Activated CD8-positive, alpha-beta memory T cell treated with anti-CD3 and anti-CD28 coated beads, Interleukin-2, amount 50 U/mL, for 4 hours (primary cell): Measurements from ENCODE around the gene RDH12.
"Not testable (repeated sequence)": the region's sequence is repeated elsewhere in the genome, so short reads cannot be mapped to it uniquely, and the experiment has no call there.

ENCODE experiments used
- DNase-seq: peaks from one replicate; pipeline ENCODE4 v3.0.0-alpha.2; 2020

Gene RDH12

GRCh38 chr14:67705211-67705610 is 3.5 kb downstream of the RDH12 start:
- DNase-seq = no peak

DNA sequence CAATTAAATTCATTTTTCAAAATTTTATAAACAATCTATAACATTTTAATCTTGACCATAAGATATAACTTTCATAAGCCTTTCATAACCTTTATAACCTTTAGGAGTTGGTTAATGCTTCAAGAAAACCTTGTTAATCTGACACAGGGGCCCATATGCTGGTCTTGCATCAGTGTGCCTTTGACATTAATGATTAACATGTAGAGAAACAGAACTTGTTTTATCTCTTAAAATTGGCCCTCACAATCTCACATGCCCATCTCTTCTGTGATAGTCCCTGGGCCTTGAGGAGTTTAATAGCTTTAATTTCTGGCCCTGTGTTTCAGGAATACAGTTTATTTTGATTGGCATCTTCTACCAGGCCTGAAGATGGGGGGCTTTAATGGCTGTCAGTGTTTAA is 7.7 kb downstream of the RDH12 start:
- not testable (repeated sequence) for DNase-seq

DNA sequence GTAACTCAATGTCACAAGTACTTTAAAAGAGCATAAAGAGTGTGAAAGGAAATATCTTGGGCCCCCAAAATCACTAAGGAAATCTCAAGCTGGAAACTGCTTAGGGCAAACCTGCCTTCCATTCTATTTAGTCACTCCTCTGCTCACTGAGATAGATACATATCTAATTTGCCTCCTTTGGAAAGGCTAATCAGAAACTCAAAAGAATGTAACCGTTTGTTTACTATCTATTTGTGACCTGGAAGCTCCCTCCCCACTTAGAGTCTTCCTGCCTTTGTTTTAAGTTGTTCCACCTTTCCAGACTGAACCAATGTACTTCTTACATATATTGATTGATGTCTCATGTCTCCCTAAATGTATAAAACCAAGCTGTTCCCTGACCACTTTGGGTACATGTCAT is 8.1 kb downstream of the RDH12 start:
- DNase-seq = not testable (repeated sequence)

- DNase-seq = no peak
Observed at GRCh38 chr14:67710209-67710608, 8.5 kb downstream of the RDH12 start.

- no peak for DNase-seq
Observed at GRCh38 chr14:67717048-67717447, 15.4 kb downstream of the RDH12 start.

GRCh38 chr14:67718265-67718664 is 16.6 kb downstream of the RDH12 start:
- no peak for DNase-seq

DNA sequence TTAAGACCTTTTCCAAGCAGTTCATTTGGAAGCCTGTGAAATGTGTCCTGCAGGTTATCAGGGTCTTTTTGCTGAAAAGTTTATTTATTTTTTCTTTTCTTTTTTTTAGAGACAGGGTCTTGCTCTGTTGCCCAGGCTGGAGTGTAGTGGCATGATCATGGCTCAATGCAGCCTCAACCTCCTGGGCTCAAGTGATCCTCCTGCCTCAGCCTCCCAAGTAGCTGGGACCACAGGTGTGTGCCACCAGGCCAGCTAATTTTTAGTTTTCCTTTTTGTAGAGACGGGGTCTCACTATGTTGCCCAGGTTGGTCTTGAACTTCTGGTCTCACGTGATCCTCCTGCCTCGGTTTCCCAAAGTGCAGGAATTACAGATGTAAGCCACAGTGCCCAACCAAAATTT is 17.7 kb downstream of the RDH12 start:
- DNase-seq = not testable (repeated sequence)

DNA sequence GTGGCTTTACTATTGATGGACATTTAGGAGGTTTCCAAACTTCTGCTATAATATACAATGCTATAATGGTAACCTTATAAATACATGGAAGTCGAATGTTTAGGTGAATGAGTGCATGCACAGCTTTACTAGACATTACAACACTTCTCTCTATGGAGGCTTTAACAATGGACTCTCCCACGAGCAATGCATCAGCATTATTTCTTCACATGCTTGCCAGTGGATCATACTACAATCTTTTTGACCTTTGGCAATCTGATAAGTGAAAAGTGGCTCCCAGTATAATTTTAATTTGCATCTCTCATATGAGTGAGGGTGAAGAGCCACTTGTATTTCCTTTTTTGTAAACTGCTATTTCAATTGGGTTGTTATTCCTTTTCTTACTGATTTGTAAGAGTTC is 18.2 kb downstream of the RDH12 start:
- DNase-seq = no peak

GRCh38 chr14:67721875-67722274 is 20.2 kb downstream of the RDH12 start:
- DNase-seq = no peak

DNA sequence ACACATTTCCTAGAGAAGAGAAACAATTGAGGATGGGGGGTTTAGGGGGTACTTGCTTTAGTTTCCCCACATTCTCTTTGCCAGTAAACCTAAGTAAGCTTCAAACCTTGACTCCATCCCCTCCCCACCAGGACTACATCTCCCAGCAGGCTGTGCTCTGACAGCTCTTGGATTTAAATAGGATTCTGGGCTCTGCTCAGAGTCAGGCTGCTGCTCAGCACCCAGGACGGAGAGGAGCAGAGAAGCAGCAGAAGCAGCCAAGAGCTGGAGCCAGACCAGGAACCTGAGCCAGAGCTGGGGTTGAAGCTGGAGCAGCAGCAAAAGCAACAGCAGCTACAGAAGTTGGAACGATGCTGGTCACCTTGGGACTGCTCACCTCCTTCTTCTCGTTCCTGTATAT is 20.6 kb downstream of the RDH12 start:
- no peak for DNase-seq

DNA sequence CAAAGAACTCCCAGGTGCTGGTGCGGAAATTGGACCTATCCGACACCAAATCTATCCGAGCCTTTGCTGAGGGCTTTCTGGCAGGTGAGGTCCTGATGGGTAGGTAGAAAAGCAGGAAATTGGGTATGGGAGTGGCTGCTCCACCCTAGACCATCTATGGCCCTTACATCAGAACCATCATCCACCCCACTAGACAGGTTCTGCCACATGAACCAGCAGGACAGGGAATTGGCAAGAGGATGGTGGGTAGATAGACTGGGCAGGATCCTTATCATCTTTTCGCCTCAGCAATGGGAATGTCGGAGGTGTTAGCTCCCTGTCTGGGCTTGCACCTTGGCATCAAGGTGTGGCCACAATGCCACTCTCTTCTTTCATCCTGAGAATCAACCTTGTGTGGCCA is 23.5 kb downstream of the RDH12 start:
- DNase-seq = no peak

DNA sequence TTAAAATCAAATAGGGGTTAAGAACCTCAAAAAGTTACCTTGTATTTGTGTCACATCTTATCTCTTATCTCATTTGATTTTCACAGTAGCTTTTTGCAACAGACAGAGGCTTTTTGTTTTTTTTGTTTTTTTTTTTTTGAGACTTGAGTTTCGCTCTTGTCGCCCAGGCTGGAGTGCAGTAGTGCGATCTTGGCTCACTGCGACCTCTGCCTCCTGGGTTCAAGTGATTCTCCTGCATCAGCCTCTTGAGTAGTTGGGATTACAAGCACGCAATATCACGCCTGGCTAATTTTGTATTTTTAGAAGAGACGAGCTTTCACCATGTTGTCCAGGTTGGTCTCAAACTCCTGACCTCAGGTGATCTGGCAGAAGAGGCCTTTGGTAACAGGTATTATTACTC is 25.7 kb downstream of the RDH12 start:
- no peak for DNase-seq

GRCh38 chr14:67728258-67728657 is 26.6 kb downstream of the RDH12 start:
- no peak for DNase-seq

DNA sequence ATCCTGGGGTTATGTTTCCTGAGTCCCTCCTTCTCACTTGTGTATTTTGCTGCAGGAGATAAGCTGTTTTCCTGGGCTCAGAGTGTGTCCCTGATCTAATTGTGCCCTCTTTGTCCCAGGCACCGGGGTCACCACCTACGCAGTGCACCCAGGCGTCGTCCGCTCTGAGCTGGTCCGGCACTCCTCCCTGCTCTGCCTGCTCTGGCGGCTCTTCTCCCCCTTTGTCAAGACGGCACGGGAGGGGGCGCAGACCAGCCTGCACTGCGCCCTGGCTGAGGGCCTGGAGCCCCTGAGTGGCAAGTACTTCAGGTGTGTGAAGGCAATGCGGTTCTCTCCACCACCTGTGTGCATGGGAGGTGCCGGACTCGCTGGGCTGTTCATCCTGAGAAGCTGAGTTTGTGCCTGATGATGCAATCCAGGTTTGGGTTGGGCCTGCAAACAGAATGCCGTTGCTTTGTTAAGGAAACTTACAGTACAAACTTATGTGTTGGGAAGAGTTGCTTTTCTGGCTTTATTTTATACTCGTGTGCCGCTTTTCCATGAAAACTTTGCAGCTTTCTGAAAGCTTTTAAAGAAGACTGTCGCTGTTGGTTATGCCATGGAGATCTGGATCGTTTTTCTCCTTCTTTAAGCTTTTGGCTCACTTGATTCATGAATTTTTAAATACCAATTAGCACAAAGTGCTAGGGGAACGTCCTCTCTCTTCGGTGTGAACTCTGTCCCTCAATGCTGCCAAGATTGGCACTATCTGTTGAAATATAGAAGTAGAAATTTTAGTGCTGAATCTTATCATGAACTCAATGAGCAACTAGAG is 27.6 kb downstream of the RDH12 start:
- no peak for DNase-seq

GRCh38 chr14:67733616-67734015 is 31.9 kb downstream of the RDH12 start:
- DNase-seq = no peak

DNA sequence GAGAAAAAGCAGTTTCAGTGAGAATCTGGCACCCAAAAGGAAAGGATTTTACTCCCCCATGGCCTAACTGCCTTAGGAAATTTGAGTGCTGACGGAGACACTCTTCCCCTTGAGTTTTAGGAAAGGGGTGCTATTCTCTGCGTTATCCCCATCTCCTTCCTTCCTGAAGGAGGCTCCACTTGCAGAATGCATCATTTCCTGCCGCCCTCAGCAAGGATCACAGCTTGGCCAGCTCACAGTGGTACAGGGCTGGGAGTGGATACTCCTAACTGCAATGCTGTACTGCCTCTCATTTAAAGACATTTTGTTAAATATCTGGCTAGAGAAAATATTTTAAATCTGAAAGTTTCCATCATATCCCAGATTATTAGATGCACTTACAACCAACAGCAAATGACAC is 33.0 kb downstream of the RDH12 start:
- no peak for DNase-seq

DNA sequence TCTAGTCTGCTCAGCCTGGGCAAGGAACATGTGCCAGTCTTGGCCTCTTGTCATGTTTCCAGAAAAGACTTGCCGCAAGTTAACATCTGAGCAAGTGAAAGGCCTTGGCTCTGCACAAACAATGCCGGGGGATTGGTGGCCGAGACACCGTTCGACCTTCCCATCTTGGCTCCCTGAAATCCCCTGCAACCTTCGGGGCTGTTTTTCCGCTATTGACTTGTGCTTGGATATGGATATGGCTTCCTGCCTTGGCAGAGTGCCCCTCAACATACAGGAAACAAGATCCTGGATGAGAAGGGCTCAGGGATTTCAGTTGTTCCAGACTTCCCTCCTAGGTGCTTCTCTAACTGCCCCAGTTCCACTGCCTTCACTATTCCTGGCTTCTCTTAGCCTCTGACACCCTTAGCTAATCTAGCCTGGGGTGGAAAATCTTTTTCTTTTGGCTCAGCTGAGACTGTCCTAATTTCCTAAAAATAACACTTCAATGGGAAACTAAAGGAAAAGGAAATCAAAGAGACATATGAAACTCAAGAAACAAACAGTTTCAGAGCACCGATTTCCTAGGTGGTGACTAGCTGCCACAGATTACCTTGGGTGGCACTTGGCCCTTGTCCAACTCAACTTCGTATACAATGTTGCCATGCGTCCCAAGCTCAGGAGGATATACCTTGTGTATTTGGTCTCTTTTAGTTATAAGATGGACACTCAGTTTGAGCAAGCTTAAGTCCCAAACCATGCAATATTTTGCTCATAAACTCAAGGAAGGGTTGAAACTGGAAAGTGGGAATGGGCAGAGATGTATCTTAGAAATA is 33.9 kb downstream of the RDH12 start:
- DNase-seq = no peak

GRCh38 chr14:67736771-67737170 is 35.1 kb downstream of the RDH12 start:
- DNase-seq = no peak

DNA sequence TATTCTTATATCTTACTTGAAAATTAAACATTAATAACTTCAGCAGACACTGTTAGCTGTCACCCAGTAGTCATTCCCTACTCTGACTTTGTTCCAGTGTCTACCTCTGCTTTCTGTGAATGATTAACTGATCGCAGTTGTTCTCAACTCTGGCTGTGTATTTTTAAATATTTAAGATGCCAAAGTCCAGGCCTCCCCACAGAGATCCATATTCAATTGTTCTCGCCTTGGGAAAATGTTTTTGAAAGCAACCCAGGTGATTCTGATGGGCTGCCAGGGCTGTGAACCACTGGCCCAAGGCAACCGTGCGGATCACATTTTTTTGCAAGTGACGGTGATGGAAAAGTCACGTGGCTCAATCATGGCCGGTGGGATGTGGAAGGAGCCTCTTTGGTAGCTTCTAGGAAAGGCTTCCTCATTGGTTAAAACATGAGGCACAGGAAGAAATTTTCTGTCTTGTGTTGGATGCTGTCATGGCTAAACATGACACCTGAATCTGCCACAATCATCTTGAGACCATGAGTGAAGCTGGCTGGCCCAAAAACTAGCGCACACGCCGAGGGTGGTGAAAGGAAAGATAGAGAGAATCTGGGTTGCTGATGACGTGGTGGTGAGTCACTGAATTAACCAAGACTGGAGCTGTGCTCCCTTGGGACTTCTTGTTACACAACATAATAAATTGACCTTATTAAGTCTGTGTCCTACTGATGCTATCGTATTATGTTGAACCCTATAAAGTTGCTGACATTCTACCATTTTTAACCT is 37.2 kb downstream of the RDH12 start:
- DNase-seq = no peak

DNA sequence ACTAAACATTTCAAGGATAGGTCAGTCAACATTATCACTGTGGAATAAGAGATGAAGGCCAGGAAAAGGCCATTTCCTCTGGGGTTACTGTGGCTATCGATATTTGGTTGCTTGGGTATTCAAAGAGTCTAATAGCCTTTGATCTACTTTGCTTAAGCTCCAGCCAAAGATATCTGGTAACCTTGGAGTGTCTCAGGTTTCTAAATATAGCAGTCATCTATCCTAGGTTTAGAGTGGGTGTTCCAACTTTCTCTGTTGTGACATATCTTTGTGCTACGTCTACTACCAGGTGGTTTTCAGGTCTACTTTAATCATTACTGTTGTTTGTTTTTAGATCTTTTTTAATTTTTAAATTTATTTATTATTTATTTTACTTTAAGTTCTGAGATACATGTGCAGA is 42.4 kb downstream of the RDH12 start:
- DNase-seq = no peak

- DNase-seq = no peak
Observed at GRCh38 chr14:67746927-67747326, 45.2 kb downstream of the RDH12 start.

GRCh38 chr14:67748312-67748711 is 46.6 kb downstream of the RDH12 start:
- DNase-seq = no peak

GRCh38 chr14:67749341-67750084 is 47.8 kb downstream of the RDH12 start:
- DNase-seq = no peak
